ENCODE measurements around the gene COL5A1.

GRCh38 chr9:134707031-134707680, 65.6 kb downstream of the COL5A1 start:
- TF ChIP-seq POLR2A (IDR thresholded peaks at IDR 0.05), result no peak
- no peak for TF ChIP-seq CTCF (IDR thresholded peaks at IDR 0.05)
